Astrocyte (in vitro differentiated cells and primary cell): ENCODE results near the gene ABHD15. TPM values are rescaled to one million over a fixed set of nuclear protein-coding genes. Genes with fewer than 3 reads are reported as not detected.

Experiments used
- DNase-seq: peaks from one replicate; pipeline ENCODE4 v3.0.0-alpha.2; 2010; ENCODE audit warnings: low read depth
- FAIRE-seq: peaks from 2 replicates; lab custom pipeline; 2011; peaks lifted over from hg19 to GRCh38; lab: Jason Lieb, UNC
- H2AFZ ChIP-seq: 2 replicates; pipeline ENCODE4 v1.6.0; 2012; ENCODE audit warnings: low read depth, low read length, inconsistent platforms
- H3K27ac ChIP-seq: 2 replicates; pipeline ENCODE4 v1.5.1; 2011; ENCODE audit warnings: low read depth, low read length, inconsistent platforms
- H3K27me3 ChIP-seq: 2 replicates; pipeline ENCODE4 v1.6.0; 2011; ENCODE audit warnings: low read length, inconsistent platforms; ENCODE audit not compliant: insufficient read depth
- H3K36me3 ChIP-seq: 2 replicates; pipeline ENCODE4 v1.5.1; 2011; ENCODE audit warnings: low read length, inconsistent platforms; ENCODE audit not compliant: insufficient read depth
- H3K4me1 ChIP-seq: 2 replicates; pipeline ENCODE4 v1.5.1; 2011; ENCODE audit warnings: low read length, inconsistent platforms; ENCODE audit not compliant: insufficient read depth
- H3K4me2 ChIP-seq: 2 replicates; pipeline ENCODE4 v1.6.0; 2012; ENCODE audit warnings: low read length, inconsistent platforms
- H3K4me3 ChIP-seq: 2 replicates; pipeline ENCODE4 v1.5.1; 2011; ENCODE audit warnings: low read depth, mild to moderate bottlenecking, low read length, inconsistent platforms; ENCODE audit not compliant: insufficient read depth
- H3K79me2 ChIP-seq: 2 replicates; pipeline ENCODE4 v1.6.0; 2012; ENCODE audit warnings: mild to moderate bottlenecking, low read length, inconsistent platforms; ENCODE audit not compliant: insufficient read depth
- H3K9ac ChIP-seq: 2 replicates; pipeline ENCODE4 v1.6.0; 2012; ENCODE audit warnings: mild to moderate bottlenecking, low read length, inconsistent platforms
- H3K9me3 ChIP-seq: 2 replicates; pipeline ENCODE4 v1.5.1; 2012; ENCODE audit warnings: low read depth, mild to moderate bottlenecking, low read length, inconsistent platforms; ENCODE audit not compliant: insufficient read depth
- H4K20me1 ChIP-seq: 2 replicates; pipeline ENCODE4 v1.6.0; 2012; ENCODE audit warnings: low read length, inconsistent platforms; ENCODE audit not compliant: insufficient read depth
- H3K27ac Mint-ChIP-seq: one replicate; pipeline ENCODE4 v1.8.0; 2021; ENCODE audit warnings: mild to moderate bottlenecking, mixed read lengths; ENCODE audit not compliant: unreplicated experiment
- H3K27me3 Mint-ChIP-seq: one replicate; pipeline ENCODE4 v1.8.0; 2021; ENCODE audit warnings: low read depth, mixed read lengths; ENCODE audit not compliant: unreplicated experiment
- H3K36me3 Mint-ChIP-seq: one replicate; pipeline ENCODE4 v1.8.0; 2021; ENCODE audit warnings: low read depth, mixed read lengths; ENCODE audit not compliant: unreplicated experiment
- H3K4me1 Mint-ChIP-seq: one replicate; pipeline ENCODE4 v1.8.0; 2021; ENCODE audit warnings: low read depth, mixed read lengths; ENCODE audit not compliant: unreplicated experiment
- H3K4me3 Mint-ChIP-seq: one replicate; pipeline ENCODE4 v1.8.0; 2021; ENCODE audit warnings: mild to moderate bottlenecking, moderate library complexity, mixed read lengths; ENCODE audit not compliant: unreplicated experiment
- H3K9me3 Mint-ChIP-seq: one replicate; pipeline ENCODE4 v1.8.0; 2021; ENCODE audit warnings: mild to moderate bottlenecking, mixed read lengths; ENCODE audit not compliant: unreplicated experiment
- CTCF ChIP-seq: IDR thresholded peaks from 2 replicates; pipeline ENCODE4 v1.5.1; 2011; ENCODE audit warnings: low read depth, mild to moderate bottlenecking, inconsistent platforms, low read length, moderate library complexity; ENCODE audit not compliant: insufficient read depth
- EZH2 ChIP-seq: IDR thresholded peaks from 2 replicates; pipeline ENCODE4 v1.6.1; 2012; ENCODE audit warnings: mild to moderate bottlenecking, low read length, inconsistent platforms; ENCODE audit not compliant: insufficient read depth
- total RNA-seq: library from RNA; stranded (reverse); gene quantifications from 2 replicates; pipeline ENCODE4 v1.2.1, GENCODE V29; 2021

ABHD15 gene
- total RNA-seq, 1 donor from 2014 or later: 8.6 TPM

GRCh38 chr17:29613352-29613837 is 46.6 kb upstream of the ABHD15 start:
- no peak for FAIRE-seq

GRCh38 chr17:29612404-29613280 is 45.8 kb upstream of the ABHD15 start:
- no peak for FAIRE-seq

More at GRCh38 chr17:29613352-29613837, 46.6 kb upstream of the ABHD15 start:
- peaks cover 2% of the 10 kb centered on the region for H3K4me1 Mint-ChIP-seq
- H3K36me3 Mint-ChIP-seq: peaks cover 2% of the 10 kb centered on the region
- H4K20me1 ChIP-seq: peaks cover 12% of the 10 kb centered on the region
- no peak overlapping the region for H3K27ac Mint-ChIP-seq
- TF ChIP-seq CTCF (peak; percentile 31), EZH2 (no peak)
- no peaks in the 10 kb centered on the region for H3K36me3 ChIP-seq
- peak overlapping the region; percentile 31 for H2AFZ ChIP-seq
- peak; percentile 52 for DNase-seq
- H3K4me1 ChIP-seq: peaks cover 32% of the 10 kb centered on the region
- peaks cover 10% of the 10 kb centered on the region for H3K27me3 ChIP-seq
- no peak overlapping the region for H3K4me3 Mint-ChIP-seq
- no peak overlapping the region for H3K4me3 ChIP-seq
- H3K79me2 ChIP-seq: no peaks in the 10 kb centered on the region
- H3K9me3 ChIP-seq: no peaks in the 10 kb centered on the region
- no peak overlapping the region for H3K27ac ChIP-seq
- no peak overlapping the region for H3K9ac ChIP-seq
- H3K27me3 Mint-ChIP-seq: peaks cover 8% of the 10 kb centered on the region
- no peaks in the 10 kb centered on the region for H3K9me3 Mint-ChIP-seq
- peak overlapping the region; percentile 68 for H3K4me2 ChIP-seq

More at GRCh38 chr17:29612404-29613280, 45.8 kb upstream of the ABHD15 start:
- peaks cover 10% of the 10 kb centered on the region for H3K27me3 ChIP-seq
- peaks cover 8% of the 10 kb centered on the region for H3K27me3 Mint-ChIP-seq
- no peak overlapping the region for H3K27ac ChIP-seq
- no peak overlapping the region for H3K9ac ChIP-seq
- no peaks in the 10 kb centered on the region for H3K4me1 Mint-ChIP-seq
- H4K20me1 ChIP-seq: peaks cover 12% of the 10 kb centered on the region
- no peak for DNase-seq
- no peaks in the 10 kb centered on the region for H3K9me3 Mint-ChIP-seq
- H3K79me2 ChIP-seq: no peaks in the 10 kb centered on the region
- no peak overlapping the region for H3K4me3 Mint-ChIP-seq
- no peaks in the 10 kb centered on the region for H3K36me3 ChIP-seq
- H3K27ac Mint-ChIP-seq: no peak overlapping the region
- H3K4me3 ChIP-seq: no peak overlapping the region
- peaks cover 2% of the 10 kb centered on the region for H3K36me3 Mint-ChIP-seq
- peak overlapping the region; percentile 68 for H3K4me2 ChIP-seq
- H3K4me1 ChIP-seq: peaks cover 27% of the 10 kb centered on the region
- TF ChIP-seq CTCF (no peak), EZH2 (no peak)
- H2AFZ ChIP-seq: peak overlapping the region; percentile 31
- H3K9me3 ChIP-seq: no peaks in the 10 kb centered on the region
